Erythroblast (primary cell): Measurements from ENCODE around the gene AHRR.
"Not testable (repeated sequence)": the region's sequence is repeated elsewhere in the genome, so short reads cannot be mapped to it uniquely, and the experiment has no call there.

Experiments used
- GATA1 ChIP-seq: IDR thresholded peaks from 2 replicates; pipeline ENCODE4 v1.6.1; 2011; ENCODE audit warnings: low read depth, mild to moderate bottlenecking, control low read depth, low read length, moderate library complexity
- POLR2A ChIP-seq: IDR thresholded peaks from 2 replicates; pipeline ENCODE4 v1.6.1; 2011; ENCODE audit warnings: mild to moderate bottlenecking, low read length

DNA sequence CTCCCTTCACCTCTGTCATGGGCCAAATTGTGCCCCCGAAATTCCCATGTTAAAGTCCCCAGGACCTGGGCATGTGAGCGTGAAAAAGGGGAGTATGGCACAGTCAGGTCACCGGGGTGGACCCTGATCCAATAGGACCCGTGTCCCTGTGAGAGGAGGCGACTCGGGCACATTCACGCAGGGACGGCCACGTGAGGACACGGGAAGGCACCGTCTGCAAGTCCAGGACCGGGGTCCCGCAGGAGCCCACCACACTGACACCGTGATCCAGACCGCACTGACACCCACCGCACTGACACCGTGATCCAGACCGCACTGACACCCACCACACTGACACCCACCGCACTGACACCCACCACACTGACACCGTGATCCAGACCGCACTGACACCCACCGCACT is 165.1 kb downstream of the AHRR start:
- not testable (repeated sequence) for TF ChIP-seq POLR2A, GATA1
